Measurements from ENCODE around the gene UBR3. TPM values are rescaled to one million over a fixed set of nuclear protein-coding genes. Genes with fewer than 3 reads are reported as not detected.

UBR3 gene
- total RNA-seq, 1 donor from 2014 or later = 23.4 TPM

DNA sequence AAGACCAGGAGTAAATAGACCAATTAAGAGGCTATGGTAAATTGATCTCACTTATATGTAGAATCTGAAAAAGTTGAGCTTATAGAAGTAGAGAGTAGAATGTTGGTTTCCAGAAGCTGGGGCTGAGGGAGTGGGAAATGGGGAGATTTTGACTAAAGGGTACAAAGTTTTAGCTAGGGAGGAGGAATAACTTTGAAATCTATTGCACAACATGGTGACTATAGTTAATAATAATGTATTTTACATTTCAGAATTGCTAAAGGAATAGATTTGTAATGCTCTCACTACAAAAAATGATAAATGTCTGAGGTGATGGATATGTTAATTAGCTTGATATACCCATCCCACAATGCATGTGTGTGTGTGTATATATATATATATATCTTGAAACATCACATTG, 82.1 kb downstream of the UBR3 start:
- Mint-ChIP-seq H3K36me3 (ENCODE audit: low read depth, unreplicated experiment) (peaks cover 3% of the 10 kb centered on the region), H3K9me3 (ENCODE audit: unreplicated experiment) (no peaks in the 10 kb centered on the region), H3K27me3 (ENCODE audit: unreplicated experiment) (no peaks in the 10 kb centered on the region), H3K27ac (ENCODE audit: unreplicated experiment) (no peak overlapping the region), H3K4me1 (ENCODE audit: unreplicated experiment) (no peaks in the 10 kb centered on the region), H3K4me3 (ENCODE audit: unreplicated experiment) (no peak overlapping the region)
- no peak for DNase-seq (ENCODE audit: low spot score)
- TF ChIP-seq, protein P1, sequence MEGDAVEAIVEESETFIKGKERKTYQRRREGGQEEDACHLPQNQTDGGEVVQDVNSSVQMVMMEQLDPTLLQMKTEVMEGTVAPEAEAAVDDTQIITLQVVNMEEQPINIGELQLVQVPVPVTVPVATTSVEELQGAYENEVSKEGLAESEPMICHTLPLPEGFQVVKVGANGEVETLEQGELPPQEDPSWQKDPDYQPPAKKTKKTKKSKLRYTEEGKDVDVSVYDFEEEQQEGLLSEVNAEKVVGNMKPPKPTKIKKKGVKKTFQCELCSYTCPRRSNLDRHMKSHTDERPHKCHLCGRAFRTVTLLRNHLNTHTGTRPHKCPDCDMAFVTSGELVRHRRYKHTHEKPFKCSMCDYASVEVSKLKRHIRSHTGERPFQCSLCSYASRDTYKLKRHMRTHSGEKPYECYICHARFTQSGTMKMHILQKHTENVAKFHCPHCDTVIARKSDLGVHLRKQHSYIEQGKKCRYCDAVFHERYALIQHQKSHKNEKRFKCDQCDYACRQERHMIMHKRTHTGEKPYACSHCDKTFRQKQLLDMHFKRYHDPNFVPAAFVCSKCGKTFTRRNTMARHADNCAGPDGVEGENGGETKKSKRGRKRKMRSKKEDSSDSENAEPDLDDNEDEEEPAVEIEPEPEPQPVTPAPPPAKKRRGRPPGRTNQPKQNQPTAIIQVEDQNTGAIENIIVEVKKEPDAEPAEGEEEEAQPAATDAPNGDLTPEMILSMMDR (IDR thresholded peaks at IDR 0.05; ENCODE audit: unreplicated experiment) = no peak

- Mint-ChIP-seq H3K4me3 (ENCODE audit: unreplicated experiment) (no peak overlapping the region), H3K36me3 (ENCODE audit: low read depth, unreplicated experiment) (peaks cover 3% of the 10 kb centered on the region), H3K9me3 (ENCODE audit: unreplicated experiment) (no peaks in the 10 kb centered on the region), H3K27me3 (ENCODE audit: unreplicated experiment) (no peaks in the 10 kb centered on the region), H3K27ac (ENCODE audit: unreplicated experiment) (no peak overlapping the region), H3K4me1 (ENCODE audit: unreplicated experiment) (no peaks in the 10 kb centered on the region)
- no peak for DNase-seq (ENCODE audit: low spot score)
- TF ChIP-seq, protein P1 (IDR thresholded peaks at IDR 0.05; ENCODE audit: unreplicated experiment) = no peak
These were observed 83.0 kb downstream of the UBR3 start for GRCh38 chr2:169910109-169910799.

DNA sequence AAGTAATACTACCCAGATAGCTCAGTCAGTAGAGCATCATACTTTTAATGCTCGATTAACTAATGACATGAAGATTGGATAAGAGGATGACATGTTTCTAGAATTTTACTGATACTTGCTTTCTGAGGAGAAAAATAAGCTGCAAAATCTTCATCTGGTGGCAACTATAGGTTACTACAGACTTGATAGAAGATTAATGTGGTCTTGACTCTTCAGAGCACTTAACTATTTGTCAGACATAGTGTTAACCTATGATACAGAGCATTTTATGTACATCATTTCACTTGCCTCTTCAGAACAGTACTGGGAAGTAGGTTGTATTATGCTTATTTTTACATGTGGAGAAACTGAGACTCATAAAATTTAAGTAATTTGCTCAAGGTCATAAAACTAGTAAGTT, 83.9 kb downstream of the UBR3 start:
- no peaks in the 10 kb centered on the region for H3K9me3 Mint-ChIP-seq (ENCODE audit: unreplicated experiment)
- TF ChIP-seq, protein P1 (IDR thresholded peaks at IDR 0.05; ENCODE audit: unreplicated experiment) = no peak
- H3K4me1 Mint-ChIP-seq (ENCODE audit: unreplicated experiment) = no peaks in the 10 kb centered on the region
- peaks cover 3% of the 10 kb centered on the region for H3K36me3 Mint-ChIP-seq (ENCODE audit: low read depth, unreplicated experiment)
- no peak overlapping the region for H3K4me3 Mint-ChIP-seq (ENCODE audit: unreplicated experiment)
- H3K27me3 Mint-ChIP-seq (ENCODE audit: unreplicated experiment) = no peaks in the 10 kb centered on the region
- no peak overlapping the region for H3K27ac Mint-ChIP-seq (ENCODE audit: unreplicated experiment)
- DNase-seq (ENCODE audit: low spot score) = no peak

DNA sequence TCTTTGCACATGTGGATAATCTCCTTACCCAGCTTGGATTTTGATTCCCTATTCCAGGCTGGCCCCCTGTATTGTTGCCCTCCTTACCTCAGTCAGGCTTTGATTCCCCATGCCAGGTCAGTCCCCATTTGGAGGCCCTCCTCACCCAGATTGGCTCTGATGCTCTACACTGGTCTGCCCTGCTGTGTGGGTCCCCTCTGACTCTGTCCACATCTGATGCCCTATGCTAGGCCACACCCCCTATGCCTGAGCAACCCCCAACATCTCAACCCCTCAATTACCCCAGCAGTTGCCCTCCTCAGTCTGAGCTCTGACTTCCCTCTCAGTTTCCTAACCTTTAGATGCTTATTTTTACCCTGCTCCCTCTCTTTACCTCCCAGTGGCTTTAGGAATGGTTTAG, 89.4 kb downstream of the UBR3 start:
- Mint-ChIP-seq H3K27ac (ENCODE audit: unreplicated experiment) (no peak overlapping the region), H3K36me3 (ENCODE audit: low read depth, unreplicated experiment) (peaks cover 11% of the 10 kb centered on the region), H3K4me1 (ENCODE audit: unreplicated experiment) (no peaks in the 10 kb centered on the region), H3K9me3 (ENCODE audit: unreplicated experiment) (no peaks in the 10 kb centered on the region), H3K4me3 (ENCODE audit: unreplicated experiment) (no peak overlapping the region), H3K27me3 (ENCODE audit: unreplicated experiment) (no peaks in the 10 kb centered on the region)
- DNase-seq (ENCODE audit: low spot score) = no peak
- TF ChIP-seq, protein P1 (IDR thresholded peaks at IDR 0.05; ENCODE audit: unreplicated experiment) = no peak

- no peaks in the 10 kb centered on the region for H3K4me1 Mint-ChIP-seq (ENCODE audit: unreplicated experiment)
- TF ChIP-seq, protein P1 (IDR thresholded peaks at IDR 0.05; ENCODE audit: unreplicated experiment) = no peak
These were observed 96.7 kb downstream of the UBR3 start for GRCh38 chr2:169923977-169924376.

More at GRCh38 chr2:169923977-169924376, 96.7 kb downstream of the UBR3 start:
- H3K27me3 Mint-ChIP-seq (ENCODE audit: unreplicated experiment) = no peaks in the 10 kb centered on the region
- no peak for DNase-seq (ENCODE audit: low spot score)
- H3K9me3 Mint-ChIP-seq (ENCODE audit: unreplicated experiment) = no peaks in the 10 kb centered on the region
- H3K36me3 Mint-ChIP-seq (ENCODE audit: low read depth, unreplicated experiment) = peaks cover 11% of the 10 kb centered on the region
- H3K4me3 Mint-ChIP-seq (ENCODE audit: unreplicated experiment) = no peak overlapping the region
- no peak overlapping the region for H3K27ac Mint-ChIP-seq (ENCODE audit: unreplicated experiment)

All from endothelial cell (in vitro differentiated cells).